A673 (cell line): ENCODE data around the gene SPON1. TPM values are rescaled to one million over a fixed set of nuclear protein-coding genes. Genes with fewer than 3 reads are reported as not detected.

Experiments
- BruUV-seq: library from RNA; stranded (reverse); fragments of 400-500 nt; replicated peaks from 2 replicates; lab custom pipeline; 2021; lab: Mats Ljungman, UMichigan
- CTCF ChIA-PET: fragments of 300-600 bp; sonication (Branson Sonifier 250); formaldehyde crosslinking; loops from one replicate; lab custom pipeline; 2022; ENCODE audit warnings: antibody characterized with exemption; lab: Charles Lee
- POLR2A ChIA-PET: fragments of 300-600 bp; sonication (Branson Sonifier 250); formaldehyde crosslinking; loops from one replicate; lab custom pipeline; 2022; ENCODE audit warnings: antibody characterized with exemption; ENCODE audit not compliant: low non-redundant PET; lab: Charles Lee
- DNase-seq: peaks from one replicate; pipeline ENCODE4 v3.0.0-alpha.2; 2015; ENCODE audit warnings: low spot score
- H3K27ac ChIP-seq: fragments of 200-600 bp; sonication (generic); 2 replicates; pipeline ENCODE4 v1.5.1; 2016; ENCODE audit warnings: mixed run types, low read depth, mild to moderate bottlenecking, mixed read lengths, antibody characterized with exemption, low read length; ENCODE audit not compliant: poor library complexity, severe bottlenecking
- H3K27me3 ChIP-seq: fragments of 200-600 bp; sonication (generic); replicated peaks from 2 replicates; pipeline ENCODE4 v1.6.1; 2017; ENCODE audit warnings: mixed run types, low read depth, mild to moderate bottlenecking, mixed read lengths, antibody characterized with exemption, low read length; ENCODE audit not compliant: insufficient read depth, poor library complexity
- H3K36me3 ChIP-seq: fragments of 200-600 bp; sonication (generic); 2 replicates; pipeline ENCODE4 v1.6.1; 2016; ENCODE audit warnings: mixed run types, mild to moderate bottlenecking, mixed read lengths, antibody characterized with exemption, low read length; ENCODE audit not compliant: insufficient read depth, poor library complexity, severe bottlenecking
- H3K4me1 ChIP-seq: fragments of 200-600 bp; sonication (generic); 2 replicates; pipeline ENCODE4 v1.6.1; 2017; ENCODE audit warnings: mixed run types, mild to moderate bottlenecking, mixed read lengths, antibody characterized with exemption, low read length; ENCODE audit not compliant: insufficient read depth, poor library complexity, severe bottlenecking
- H3K4me3 ChIP-seq: fragments of 200-600 bp; sonication (generic); 2 replicates; pipeline ENCODE4 v1.5.1; 2016; ENCODE audit warnings: low read depth, mixed run types, mild to moderate bottlenecking, mixed read lengths, low read length; ENCODE audit not compliant: poor library complexity, severe bottlenecking
- H3K9me3 ChIP-seq: fragments of 200-600 bp; sonication (generic); 2 replicates; pipeline ENCODE4 v1.6.1; 2016; ENCODE audit warnings: mixed run types, low read depth, mild to moderate bottlenecking, mixed read lengths, antibody characterized with exemption, low read length; ENCODE audit not compliant: poor library complexity, severe bottlenecking
- EZH2 ChIP-seq: fragments of 200-600 bp; sonication (generic); IDR thresholded peaks from 2 replicates; pipeline ENCODE4 v1.6.1; 2017; ENCODE audit warnings: borderline replicate concordance, low read depth, mild to moderate bottlenecking, mixed read lengths, antibody characterized with exemption, low read length; ENCODE audit not compliant: poor library complexity, severe bottlenecking
- intact Hi-C: fragments of 100-400 bp; cut with micrococcal nuclease; formaldehyde crosslinking; loops from one replicate; pipeline ENCODE4 v1.10.0; 2022; ENCODE audit not compliant: unreplicated experiment
- total RNA-seq: library from RNA; stranded (reverse); gene quantifications from 2 replicates; pipeline ENCODE4 v1.2.3, GENCODE V29; 2021
- TF ChIP-seq, protein P1 (sequence below): fragments of 300-800, 200-600 bp; sonication (generic); conservative IDR thresholded peaks from 2 replicates; pipeline ENCODE4 v1.5.1; 2017; ENCODE audit warnings: low read depth, mild to moderate bottlenecking, antibody characterized with exemption, low read length, moderate library complexity, mixed read lengths

Gene SPON1
- total RNA-seq, 1 experiment from 2014 or later, result not detected

DNA sequence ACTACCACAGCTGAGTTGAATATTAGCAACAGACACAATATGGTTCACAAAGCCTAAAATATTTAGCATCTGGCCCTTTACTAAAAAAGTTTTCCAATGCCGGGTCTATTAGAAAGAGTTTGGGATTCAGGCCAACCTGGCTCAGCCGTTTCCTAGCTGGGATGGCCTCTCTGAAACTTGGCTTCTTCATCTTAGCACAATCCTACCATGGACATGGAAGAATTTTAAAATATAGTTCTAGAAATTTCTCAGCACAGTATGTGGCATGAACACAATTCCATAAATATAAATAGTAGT, 292.7 kb downstream of the SPON1 start:
- Histone ChIP-seq H3K9me3 (no peaks in the 10 kb centered on the region), H3K27me3 (no peaks in the 10 kb centered on the region), H3K36me3 (no peaks in the 10 kb centered on the region), H3K4me3 (no peak overlapping the region), H3K4me1 (no peaks in the 10 kb centered on the region), H3K27ac (no peak overlapping the region)
- ChIA-PET POLR2A (no interaction called here), CTCF (no interaction called here)
- no TSS peak for BruUV-seq
- intact Hi-C loops, result no loop called here
- TF ChIP-seq, protein P1, sequence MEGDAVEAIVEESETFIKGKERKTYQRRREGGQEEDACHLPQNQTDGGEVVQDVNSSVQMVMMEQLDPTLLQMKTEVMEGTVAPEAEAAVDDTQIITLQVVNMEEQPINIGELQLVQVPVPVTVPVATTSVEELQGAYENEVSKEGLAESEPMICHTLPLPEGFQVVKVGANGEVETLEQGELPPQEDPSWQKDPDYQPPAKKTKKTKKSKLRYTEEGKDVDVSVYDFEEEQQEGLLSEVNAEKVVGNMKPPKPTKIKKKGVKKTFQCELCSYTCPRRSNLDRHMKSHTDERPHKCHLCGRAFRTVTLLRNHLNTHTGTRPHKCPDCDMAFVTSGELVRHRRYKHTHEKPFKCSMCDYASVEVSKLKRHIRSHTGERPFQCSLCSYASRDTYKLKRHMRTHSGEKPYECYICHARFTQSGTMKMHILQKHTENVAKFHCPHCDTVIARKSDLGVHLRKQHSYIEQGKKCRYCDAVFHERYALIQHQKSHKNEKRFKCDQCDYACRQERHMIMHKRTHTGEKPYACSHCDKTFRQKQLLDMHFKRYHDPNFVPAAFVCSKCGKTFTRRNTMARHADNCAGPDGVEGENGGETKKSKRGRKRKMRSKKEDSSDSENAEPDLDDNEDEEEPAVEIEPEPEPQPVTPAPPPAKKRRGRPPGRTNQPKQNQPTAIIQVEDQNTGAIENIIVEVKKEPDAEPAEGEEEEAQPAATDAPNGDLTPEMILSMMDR, result no peak
- TF ChIP-seq EZH2, result no peak
- no peak for DNase-seq

DNA sequence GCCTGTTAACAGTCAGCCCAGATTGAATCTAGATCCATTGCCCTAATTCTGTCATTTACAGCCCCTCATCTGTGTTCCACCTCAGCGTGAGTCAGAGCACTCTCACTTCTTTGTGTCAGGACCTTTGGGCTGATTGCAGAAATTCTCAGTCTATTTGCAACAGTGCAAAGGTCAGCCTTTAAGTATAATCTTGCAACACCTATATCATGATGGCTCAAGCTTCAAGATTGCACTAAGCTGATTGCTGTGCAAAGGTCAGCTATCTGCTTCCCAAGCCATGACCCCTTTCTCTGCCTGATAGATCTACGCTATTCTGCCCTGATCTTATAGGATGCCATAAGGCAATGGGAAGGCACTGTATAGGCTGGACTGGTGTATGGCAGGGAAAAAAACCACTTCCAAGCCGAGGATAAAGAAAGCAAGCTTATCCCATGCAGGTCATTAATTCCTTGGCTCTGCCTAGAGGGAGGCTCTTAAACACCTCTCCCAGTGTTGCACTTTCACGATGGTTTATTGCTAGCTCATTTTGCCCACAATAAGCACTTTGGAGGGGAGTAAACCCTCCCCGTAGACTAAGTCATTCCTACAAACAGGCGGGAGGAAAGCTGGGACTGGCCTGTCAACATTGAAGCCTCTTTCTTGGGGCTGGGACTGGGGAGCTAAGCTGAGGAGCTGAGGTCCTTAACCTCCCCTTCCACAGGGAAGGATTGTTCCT, 295.9 kb downstream of the SPON1 start:
- no TSS peak for BruUV-seq
- CTCF ChIA-PET, result no interaction called here
- no peak for DNase-seq
- H3K4me3 ChIP-seq, result no peak overlapping the region
- no peaks in the 10 kb centered on the region for H3K9me3 ChIP-seq
- no peaks in the 10 kb centered on the region for H3K36me3 ChIP-seq
- H3K4me1 ChIP-seq, result no peaks in the 10 kb centered on the region
- POLR2A ChIA-PET, result no interaction called here
- intact Hi-C loops, result no loop called here
- no peak overlapping the region for H3K27ac ChIP-seq
- TF ChIP-seq EZH2, result no peak
- TF ChIP-seq, protein P1, result no peak
- no peaks in the 10 kb centered on the region for H3K27me3 ChIP-seq

DNA sequence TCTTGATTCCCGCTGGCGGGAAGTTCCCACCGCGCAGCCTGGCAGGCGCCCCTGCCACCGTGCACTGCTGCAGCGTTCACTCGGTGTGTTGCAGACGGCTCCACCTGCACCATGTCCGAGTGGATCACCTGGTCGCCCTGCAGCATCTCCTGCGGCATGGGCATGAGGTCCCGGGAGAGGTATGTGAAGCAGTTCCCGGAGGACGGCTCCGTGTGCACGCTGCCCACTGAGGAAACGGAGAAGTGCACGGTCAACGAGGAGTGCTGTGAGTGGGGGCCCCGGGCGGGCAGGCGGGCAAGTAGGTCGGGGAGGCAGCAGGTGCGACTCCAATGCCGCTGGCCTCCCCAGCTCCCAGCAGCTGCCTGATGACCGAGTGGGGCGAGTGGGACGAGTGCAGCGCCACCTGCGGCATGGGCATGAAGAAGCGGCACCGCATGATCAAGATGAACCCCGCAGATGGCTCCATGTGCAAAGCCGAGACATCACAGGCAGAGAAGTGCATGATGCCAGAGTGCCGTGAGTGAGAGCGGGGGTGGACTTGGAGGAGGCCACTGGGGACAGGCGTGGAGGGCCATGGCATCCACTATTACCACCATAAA, 296.8 kb downstream of the SPON1 start:
- H3K27ac ChIP-seq, result no peak overlapping the region
- no peaks in the 10 kb centered on the region for H3K4me1 ChIP-seq
- TF ChIP-seq, protein P1, result no peak
- no peak for TF ChIP-seq EZH2
- POLR2A ChIA-PET, result no interaction called here
- CTCF ChIA-PET, result no interaction called here
- H3K4me3 ChIP-seq, result no peak overlapping the region
- H3K9me3 ChIP-seq, result no peaks in the 10 kb centered on the region
- no peak for DNase-seq
- no peaks in the 10 kb centered on the region for H3K36me3 ChIP-seq
- BruUV-seq, result no TSS peak
- intact Hi-C loops, result no loop called here
- H3K27me3 ChIP-seq, result no peaks in the 10 kb centered on the region
